ENCODE data around the gene GSE1. TPM values are rescaled to one million over a fixed set of nuclear protein-coding genes. Genes with fewer than 3 reads are reported as not detected.
A peak's percentile ranks its signal among the peaks of the same experiment; 100 is the strongest.

Gene GSE1
- total RNA-seq, 2 donors from 2014 or later, result 94.7 to 110 TPM

GRCh38 chr16:85625485-85626117 is 12.5 kb downstream of the GSE1 start:
- intact Hi-C loops (cut with DNase I, micrococcal nuclease), result no loop called here
- ATAC-seq, result no peak
- no peak for DNase-seq

- ATAC-seq (no peak), DNase-seq (no peak)
- intact Hi-C loops (cut with DNase I, micrococcal nuclease), result no loop called here
These were observed 13.3 kb downstream of the GSE1 start for GRCh38 chr16:85626191-85626981.

- no peak for ATAC-seq
These were observed 14.0 kb downstream of the GSE1 start for GRCh38 chr16:85627089-85627488.

GRCh38 chr16:85627526-85628264 is 14.6 kb downstream of the GSE1 start:
- DNase-seq (no peak), ATAC-seq (no peak)
- intact Hi-C loops (cut with DNase I, micrococcal nuclease), result no loop called here

More at GRCh38 chr16:85627089-85627488, 14.0 kb downstream of the GSE1 start:
- intact Hi-C loops (cut with DNase I, micrococcal nuclease), result no loop called here
- DNase-seq, result no peak

GRCh38 chr16:85628265-85628556 is 15.1 kb downstream of the GSE1 start:
- no peak for ATAC-seq
- DNase-seq, result no peak
- intact Hi-C loops (cut with DNase I, micrococcal nuclease), result no loop called here

GRCh38 chr16:85628645-85629044 is 15.5 kb downstream of the GSE1 start:
- intact Hi-C loops (cut with DNase I, micrococcal nuclease), result no loop called here
- no peak for DNase-seq
- ATAC-seq, result no peak

GRCh38 chr16:85629326-85629725 is 16.2 kb downstream of the GSE1 start:
- DNase-seq (no peak), ATAC-seq (no peak)
- intact Hi-C loops (cut with DNase I, micrococcal nuclease), result no loop called here

GRCh38 chr16:85629853-85630252 is 16.7 kb downstream of the GSE1 start:
- intact Hi-C loops (cut with DNase I, micrococcal nuclease), result no loop called here

GRCh38 chr16:85631230-85631629 is 18.1 kb downstream of the GSE1 start:
- intact Hi-C loops (cut with DNase I, micrococcal nuclease), result no loop called here
- ATAC-seq, result no peak
- DNase-seq, result no peak

More at GRCh38 chr16:85629853-85630252, 16.7 kb downstream of the GSE1 start:
- DNase-seq (no peak), ATAC-seq (no peak)

- no peak for ATAC-seq
- DNase-seq, result no peak
- intact Hi-C loops (cut with DNase I, micrococcal nuclease), result no loop called here
These were observed 18.8 kb downstream of the GSE1 start for GRCh38 chr16:85631802-85632393.

GRCh38 chr16:85632709-85633437 is 19.8 kb downstream of the GSE1 start:
- intact Hi-C loops (cut with DNase I, micrococcal nuclease), result no loop called here
- DNase-seq, result no peak
- ATAC-seq, result no peak

GRCh38 chr16:85633438-85633743 is 20.3 kb downstream of the GSE1 start:
- ATAC-seq (no peak), DNase-seq (no peak)
- intact Hi-C loops (cut with DNase I, micrococcal nuclease), result no loop called here

GRCh38 chr16:85633888-85634287 is 20.8 kb downstream of the GSE1 start:
- intact Hi-C loops (cut with DNase I, micrococcal nuclease), result no loop called here
- ATAC-seq, result no peak

GRCh38 chr16:85634747-85635544 is 21.8 kb downstream of the GSE1 start:
- intact Hi-C loops (cut with DNase I, micrococcal nuclease), result no loop called here
- peak in 1 of 2 donors; percentile 32 for DNase-seq
- ATAC-seq, result peak; percentile 47

More at GRCh38 chr16:85633888-85634287, 20.8 kb downstream of the GSE1 start:
- DNase-seq, result no peak

GRCh38 chr16:85635545-85636140 is 22.5 kb downstream of the GSE1 start:
- ATAC-seq, result no peak
- intact Hi-C loops (cut with DNase I, micrococcal nuclease), result no loop called here
- no peak for DNase-seq

- intact Hi-C loops (cut with DNase I, micrococcal nuclease), result no loop called here
- ATAC-seq (no peak), DNase-seq (no peak)
These were observed 23.2 kb downstream of the GSE1 start for GRCh38 chr16:85636234-85636812.

GRCh38 chr16:85637061-85637807 is 24.1 kb downstream of the GSE1 start:
- intact Hi-C loops (cut with DNase I, micrococcal nuclease), result no loop called here
- ATAC-seq, result no peak

More at GRCh38 chr16:85637061-85637807, 24.1 kb downstream of the GSE1 start:
- no peak for DNase-seq
